Measurements from ENCODE around the gene FADS1. TPM values are rescaled to one million over a fixed set of nuclear protein-coding genes. Genes with fewer than 3 reads are reported as not detected.
A peak's percentile ranks its signal among the peaks of the same experiment; 100 is the strongest.

FADS1 gene
- total RNA-seq, 1 experiment from 2014 or later, result 105 TPM

DNA sequence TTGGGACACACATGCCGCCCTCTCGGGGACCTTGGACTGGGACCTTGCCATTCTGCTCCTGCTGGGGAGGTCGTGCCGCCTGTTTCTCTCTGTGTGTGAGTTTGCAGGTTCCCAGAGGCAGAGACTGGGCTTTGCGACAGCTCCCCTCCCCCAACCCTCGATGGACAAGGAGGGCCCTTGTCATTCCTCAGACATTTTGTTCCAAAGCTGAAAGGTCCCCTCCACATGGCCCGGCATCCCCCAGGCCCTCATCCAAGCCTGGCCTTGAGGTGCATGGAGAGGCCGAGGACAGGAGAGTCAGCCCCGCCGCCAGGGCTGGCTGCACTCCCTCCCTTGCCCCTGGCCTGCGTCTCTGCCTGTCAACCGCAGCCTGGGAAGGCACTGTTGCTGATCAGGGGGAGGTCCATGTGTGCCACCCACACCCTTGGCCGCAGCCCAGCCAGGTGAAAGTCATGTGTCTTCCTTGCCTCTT lies 36.9 kb upstream of the FADS1 start:
- CTCF ChIA-PET, result interaction anchor here (0.6 to 1.5 kb wide), 2 partner anchors 9 to 65 kb away, joined by 3 read pairs; no protein-coding TSS in a partner anchor
- POLR2A ChIA-PET, result interaction anchor here (0.7 kb wide), 1 partner anchor 172 kb away, joined by 4 read pairs; no protein-coding TSS in a partner anchor
- peaks cover 64% of the 10 kb centered on the region for H3K36me3 Mint-ChIP-seq
- ATAC-seq (no peak), DNase-seq (ENCODE audit: low spot score) (no peak)
- H3K27me3 Mint-ChIP-seq (ENCODE audit: low read depth), result no peaks in the 10 kb centered on the region
- H3K27ac Mint-ChIP-seq, result no peak overlapping the region
- H3K4me3 Mint-ChIP-seq, result no peak overlapping the region
- H3K9me3 Mint-ChIP-seq, result no peaks in the 10 kb centered on the region
- TF ChIP-seq ZNF138 (CRISPR knock-in tag; conservative IDR thresholded peaks at IDR 0.05) (no peak), EMX1 (CRISPR knock-in tag; IDR thresholded peaks at IDR 0.05) (no peak), FOXJ3 (CRISPR knock-in tag; IDR thresholded peaks at IDR 0.05; ENCODE audit: borderline replicate concordance) (no peak), ZNF219 (CRISPR knock-in tag; IDR thresholded peaks at IDR 0.05; ENCODE audit: borderline replicate concordance) (no peak), CBFB (CRISPR knock-in tag; IDR thresholded peaks at IDR 0.05; ENCODE audit: low read depth) (no peak), TEAD1 (CRISPR knock-in tag; IDR thresholded peaks at IDR 0.05) (no peak), TEAD4 (CRISPR knock-in tag; IDR thresholded peaks at IDR 0.05) (no peak)
- TF ChIP-seq, protein P1, sequence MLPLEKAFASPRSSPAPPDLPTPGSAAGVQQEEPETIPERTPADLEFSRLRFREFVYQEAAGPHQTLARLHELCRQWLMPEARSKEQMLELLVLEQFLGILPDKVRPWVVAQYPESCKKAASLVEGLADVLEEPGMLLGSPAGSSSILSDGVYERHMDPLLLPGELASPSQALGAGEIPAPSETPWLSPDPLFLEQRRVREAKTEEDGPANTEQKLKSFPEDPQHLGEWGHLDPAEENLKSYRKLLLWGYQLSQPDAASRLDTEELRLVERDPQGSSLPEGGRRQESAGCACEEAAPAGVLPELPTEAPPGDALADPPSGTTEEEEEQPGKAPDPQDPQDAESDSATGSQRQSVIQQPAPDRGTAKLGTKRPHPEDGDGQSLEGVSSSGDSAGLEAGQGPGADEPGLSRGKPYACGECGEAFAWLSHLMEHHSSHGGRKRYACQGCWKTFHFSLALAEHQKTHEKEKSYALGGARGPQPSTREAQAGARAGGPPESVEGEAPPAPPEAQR (CRISPR knock-in tag; IDR thresholded peaks at IDR 0.05), result no peak
- no peaks in the 10 kb centered on the region for H3K4me1 Mint-ChIP-seq

DNA sequence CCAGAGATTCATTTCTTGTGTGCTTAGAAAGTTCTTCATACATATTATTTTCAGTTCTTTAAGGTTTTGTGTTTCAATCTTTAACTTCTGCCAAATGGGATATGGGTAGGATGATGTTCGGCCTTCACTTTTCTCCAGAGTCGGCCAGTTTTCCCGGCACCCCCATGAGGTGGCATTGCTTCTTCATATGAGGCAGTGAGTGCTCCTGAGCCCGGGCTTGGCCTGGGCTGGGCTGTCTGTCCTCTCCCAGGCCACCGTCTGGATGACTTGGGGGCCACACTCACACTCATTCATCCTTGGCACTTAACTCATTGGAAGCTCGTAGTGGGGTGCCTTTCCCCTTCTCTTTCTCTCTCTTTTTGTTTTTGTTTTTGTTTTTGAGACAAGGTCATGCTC lies 35.1 kb upstream of the FADS1 start:
- Mint-ChIP-seq H3K27me3 (ENCODE audit: low read depth) (no peaks in the 10 kb centered on the region), H3K27ac (peak overlapping the region; percentile 49), H3K9me3 (no peaks in the 10 kb centered on the region), H3K4me3 (no peak overlapping the region), H3K36me3 (peaks cover 71% of the 10 kb centered on the region), H3K4me1 (no peaks in the 10 kb centered on the region)
- no peak for DNase-seq (ENCODE audit: low spot score)
- POLR2A ChIA-PET, result no interaction called here
- ATAC-seq, result no peak
- CTCF ChIA-PET, result no interaction called here
- TF ChIP-seq SMAD3 (CRISPR knock-in tag; IDR thresholded peaks at IDR 0.05; ENCODE audit: borderline replicate concordance) (no peak), NR3C1 (CRISPR knock-in tag; conservative IDR thresholded peaks at IDR 0.05; ENCODE audit: low read depth) (no peak), ZNF138 (CRISPR knock-in tag; conservative IDR thresholded peaks at IDR 0.05) (no peak), EMX1 (CRISPR knock-in tag; IDR thresholded peaks at IDR 0.05) (no peak), ZNF232 (CRISPR knock-in tag; IDR thresholded peaks at IDR 0.05) (no peak), IRF2 (CRISPR knock-in tag; IDR thresholded peaks at IDR 0.05; ENCODE audit: borderline replicate concordance, low read depth) (no peak), MXD4 (CRISPR knock-in tag; IDR thresholded peaks at IDR 0.05; ENCODE audit: borderline replicate concordance) (no peak), ZNF121 (CRISPR knock-in tag; IDR thresholded peaks at IDR 0.05) (no peak)
- TF ChIP-seq, protein P2, sequence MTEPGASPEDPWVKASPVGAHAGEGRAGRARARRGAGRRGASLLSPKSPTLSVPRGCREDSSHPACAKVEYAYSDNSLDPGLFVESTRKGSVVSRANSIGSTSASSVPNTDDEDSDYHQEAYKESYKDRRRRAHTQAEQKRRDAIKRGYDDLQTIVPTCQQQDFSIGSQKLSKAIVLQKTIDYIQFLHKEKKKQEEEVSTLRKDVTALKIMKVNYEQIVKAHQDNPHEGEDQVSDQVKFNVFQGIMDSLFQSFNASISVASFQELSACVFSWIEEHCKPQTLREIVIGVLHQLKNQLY (CRISPR knock-in tag; IDR thresholded peaks at IDR 0.05), result no peak
- TF ChIP-seq, protein P3, sequence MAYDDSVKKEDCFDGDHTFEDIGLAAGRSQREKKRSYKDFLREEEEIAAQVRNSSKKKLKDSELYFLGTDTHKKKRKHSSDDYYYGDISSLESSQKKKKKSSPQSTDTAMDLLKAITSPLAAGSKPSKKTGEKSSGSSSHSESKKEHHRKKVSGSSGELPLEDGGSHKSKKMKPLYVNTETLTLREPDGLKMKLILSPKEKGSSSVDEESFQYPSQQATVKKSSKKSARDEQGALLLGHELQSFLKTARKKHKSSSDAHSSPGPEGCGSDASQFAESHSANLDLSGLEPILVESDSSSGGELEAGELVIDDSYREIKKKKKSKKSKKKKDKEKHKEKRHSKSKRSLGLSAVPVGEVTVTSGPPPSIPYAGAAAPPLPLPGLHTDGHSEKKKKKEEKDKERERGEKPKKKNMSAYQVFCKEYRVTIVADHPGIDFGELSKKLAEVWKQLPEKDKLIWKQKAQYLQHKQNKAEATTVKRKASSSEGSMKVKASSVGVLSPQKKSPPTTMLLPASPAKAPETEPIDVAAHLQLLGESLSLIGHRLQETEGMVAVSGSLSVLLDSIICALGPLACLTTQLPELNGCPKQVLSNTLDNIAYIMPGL (CRISPR knock-in tag; IDR thresholded peaks at IDR 0.05), result no peak
- TF ChIP-seq, protein P4, sequence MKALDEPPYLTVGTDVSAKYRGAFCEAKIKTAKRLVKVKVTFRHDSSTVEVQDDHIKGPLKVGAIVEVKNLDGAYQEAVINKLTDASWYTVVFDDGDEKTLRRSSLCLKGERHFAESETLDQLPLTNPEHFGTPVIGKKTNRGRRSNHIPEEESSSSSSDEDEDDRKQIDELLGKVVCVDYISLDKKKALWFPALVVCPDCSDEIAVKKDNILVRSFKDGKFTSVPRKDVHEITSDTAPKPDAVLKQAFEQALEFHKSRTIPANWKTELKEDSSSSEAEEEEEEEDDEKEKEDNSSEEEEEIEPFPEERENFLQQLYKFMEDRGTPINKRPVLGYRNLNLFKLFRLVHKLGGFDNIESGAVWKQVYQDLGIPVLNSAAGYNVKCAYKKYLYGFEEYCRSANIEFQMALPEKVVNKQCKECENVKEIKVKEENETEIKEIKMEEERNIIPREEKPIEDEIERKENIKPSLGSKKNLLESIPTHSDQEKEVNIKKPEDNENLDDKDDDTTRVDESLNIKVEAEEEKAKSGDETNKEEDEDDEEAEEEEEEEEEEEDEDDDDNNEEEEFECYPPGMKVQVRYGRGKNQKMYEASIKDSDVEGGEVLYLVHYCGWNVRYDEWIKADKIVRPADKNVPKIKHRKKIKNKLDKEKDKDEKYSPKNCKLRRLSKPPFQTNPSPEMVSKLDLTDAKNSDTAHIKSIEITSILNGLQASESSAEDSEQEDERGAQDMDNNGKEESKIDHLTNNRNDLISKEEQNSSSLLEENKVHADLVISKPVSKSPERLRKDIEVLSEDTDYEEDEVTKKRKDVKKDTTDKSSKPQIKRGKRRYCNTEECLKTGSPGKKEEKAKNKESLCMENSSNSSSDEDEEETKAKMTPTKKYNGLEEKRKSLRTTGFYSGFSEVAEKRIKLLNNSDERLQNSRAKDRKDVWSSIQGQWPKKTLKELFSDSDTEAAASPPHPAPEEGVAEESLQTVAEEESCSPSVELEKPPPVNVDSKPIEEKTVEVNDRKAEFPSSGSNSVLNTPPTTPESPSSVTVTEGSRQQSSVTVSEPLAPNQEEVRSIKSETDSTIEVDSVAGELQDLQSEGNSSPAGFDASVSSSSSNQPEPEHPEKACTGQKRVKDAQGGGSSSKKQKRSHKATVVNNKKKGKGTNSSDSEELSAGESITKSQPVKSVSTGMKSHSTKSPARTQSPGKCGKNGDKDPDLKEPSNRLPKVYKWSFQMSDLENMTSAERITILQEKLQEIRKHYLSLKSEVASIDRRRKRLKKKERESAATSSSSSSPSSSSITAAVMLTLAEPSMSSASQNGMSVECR (CRISPR knock-in tag; IDR thresholded peaks at IDR 0.05; ENCODE audit: borderline replicate concordance), result no peak
- TF ChIP-seq, protein P5, sequence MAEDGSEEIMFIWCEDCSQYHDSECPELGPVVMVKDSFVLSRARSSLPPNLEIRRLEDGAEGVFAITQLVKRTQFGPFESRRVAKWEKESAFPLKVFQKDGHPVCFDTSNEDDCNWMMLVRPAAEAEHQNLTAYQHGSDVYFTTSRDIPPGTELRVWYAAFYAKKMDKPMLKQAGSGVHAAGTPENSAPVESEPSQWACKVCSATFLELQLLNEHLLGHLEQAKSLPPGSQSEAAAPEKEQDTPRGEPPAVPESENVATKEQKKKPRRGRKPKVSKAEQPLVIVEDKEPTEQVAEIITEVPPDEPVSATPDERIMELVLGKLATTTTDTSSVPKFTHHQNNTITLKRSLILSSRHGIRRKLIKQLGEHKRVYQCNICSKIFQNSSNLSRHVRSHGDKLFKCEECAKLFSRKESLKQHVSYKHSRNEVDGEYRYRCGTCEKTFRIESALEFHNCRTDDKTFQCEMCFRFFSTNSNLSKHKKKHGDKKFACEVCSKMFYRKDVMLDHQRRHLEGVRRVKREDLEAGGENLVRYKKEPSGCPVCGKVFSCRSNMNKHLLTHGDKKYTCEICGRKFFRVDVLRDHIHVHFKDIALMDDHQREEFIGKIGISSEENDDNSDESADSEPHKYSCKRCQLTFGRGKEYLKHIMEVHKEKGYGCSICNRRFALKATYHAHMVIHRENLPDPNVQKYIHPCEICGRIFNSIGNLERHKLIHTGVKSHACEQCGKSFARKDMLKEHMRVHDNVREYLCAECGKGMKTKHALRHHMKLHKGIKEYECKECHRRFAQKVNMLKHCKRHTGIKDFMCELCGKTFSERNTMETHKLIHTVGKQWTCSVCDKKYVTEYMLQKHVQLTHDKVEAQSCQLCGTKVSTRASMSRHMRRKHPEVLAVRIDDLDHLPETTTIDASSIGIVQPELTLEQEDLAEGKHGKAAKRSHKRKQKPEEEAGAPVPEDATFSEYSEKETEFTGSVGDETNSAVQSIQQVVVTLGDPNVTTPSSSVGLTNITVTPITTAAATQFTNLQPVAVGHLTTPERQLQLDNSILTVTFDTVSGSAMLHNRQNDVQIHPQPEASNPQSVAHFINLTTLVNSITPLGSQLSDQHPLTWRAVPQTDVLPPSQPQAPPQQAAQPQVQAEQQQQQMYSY (CRISPR knock-in tag; IDR thresholded peaks at IDR 0.05), result no peak
- TF ChIP-seq, protein P6, sequence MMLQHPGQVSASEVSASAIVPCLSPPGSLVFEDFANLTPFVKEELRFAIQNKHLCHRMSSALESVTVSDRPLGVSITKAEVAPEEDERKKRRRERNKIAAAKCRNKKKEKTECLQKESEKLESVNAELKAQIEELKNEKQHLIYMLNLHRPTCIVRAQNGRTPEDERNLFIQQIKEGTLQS (CRISPR knock-in tag; conservative IDR thresholded peaks at IDR 0.05), result no peak
- TF ChIP-seq, protein P7, sequence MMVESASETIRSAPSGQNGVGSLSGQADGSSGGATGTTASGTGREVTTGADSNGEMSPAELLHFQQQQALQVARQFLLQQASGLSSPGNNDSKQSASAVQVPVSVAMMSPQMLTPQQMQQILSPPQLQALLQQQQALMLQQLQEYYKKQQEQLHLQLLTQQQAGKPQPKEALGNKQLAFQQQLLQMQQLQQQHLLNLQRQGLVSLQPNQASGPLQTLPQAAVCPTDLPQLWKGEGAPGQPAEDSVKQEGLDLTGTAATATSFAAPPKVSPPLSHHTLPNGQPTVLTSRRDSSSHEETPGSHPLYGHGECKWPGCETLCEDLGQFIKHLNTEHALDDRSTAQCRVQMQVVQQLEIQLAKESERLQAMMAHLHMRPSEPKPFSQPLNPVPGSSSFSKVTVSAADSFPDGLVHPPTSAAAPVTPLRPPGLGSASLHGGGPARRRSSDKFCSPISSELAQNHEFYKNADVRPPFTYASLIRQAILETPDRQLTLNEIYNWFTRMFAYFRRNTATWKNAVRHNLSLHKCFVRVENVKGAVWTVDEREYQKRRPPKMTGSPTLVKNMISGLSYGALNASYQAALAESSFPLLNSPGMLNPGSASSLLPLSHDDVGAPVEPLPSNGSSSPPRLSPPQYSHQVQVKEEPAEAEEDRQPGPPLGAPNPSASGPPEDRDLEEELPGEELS (CRISPR knock-in tag; IDR thresholded peaks at IDR 0.05), result no peak
